IPS-NIHi7 (cell line): Measurements from ENCODE around the gene SAP30.

Source experiments
- DNase-seq: peaks from one replicate; pipeline ENCODE4 v3.0.0; 2012; ENCODE audit warnings: mixed read lengths; ENCODE audit errors: extremely low spot score

The SAP30 gene

GRCh38 chr4:173415092-173415491, 44.3 kb downstream of the SAP30 start:
- DNase-seq = no peak

GRCh38 chr4:173415885-173416653, 45.3 kb downstream of the SAP30 start:
- no peak for DNase-seq

- no peak for DNase-seq
These were observed 47.1 kb downstream of the SAP30 start for GRCh38 chr4:173417833-173418232.

- no peak for DNase-seq
These were observed 47.9 kb downstream of the SAP30 start for GRCh38 chr4:173418639-173419038.

GRCh38 chr4:173420324-173420752, 49.6 kb downstream of the SAP30 start:
- no peak for DNase-seq

GRCh38 chr4:173420801-173421200, 50.0 kb downstream of the SAP30 start:
- DNase-seq = no peak

GRCh38 chr4:173424899-173425805, 54.4 kb downstream of the SAP30 start:
- DNase-seq = no peak

- no peak for DNase-seq
These were observed 55.3 kb downstream of the SAP30 start for GRCh38 chr4:173426064-173426463.
